ACHN (cell line): ENCODE measurements around the gene AOPEP.

ENCODE experiments used
- DNase-seq: peaks from one replicate; pipeline ENCODE4 v3.0.0-alpha.2; 2015
- in situ Hi-C: cut with HindIII; loops from 2 replicates; pipeline ENCODE4 v1.10.0; 2017; ENCODE audit warnings: low sequenced_read_pairs, low pct_ligation_motif_present, low pct_unique_long_range_greater_than_20kb

AOPEP gene

GRCh38 chr9:94782355-94783101 is 56.0 kb downstream of the AOPEP start:
- DNase-seq: no peak
- in situ Hi-C loops: no loop called here

- in situ Hi-C loops: no loop called here
- peak; percentile 83 for DNase-seq
These were observed 56.7 kb downstream of the AOPEP start for GRCh38 chr9:94783102-94783682.

- in situ Hi-C loops: no loop called here
- no peak for DNase-seq
These were observed 57.4 kb downstream of the AOPEP start for GRCh38 chr9:94783928-94784327.

- in situ Hi-C loops: no loop called here
- DNase-seq: no peak
These were observed 59.0 kb downstream of the AOPEP start for GRCh38 chr9:94785215-94786169.

- in situ Hi-C loops: no loop called here
These were observed 60.1 kb downstream of the AOPEP start for GRCh38 chr9:94786586-94786985.

GRCh38 chr9:94787266-94787665 is 60.8 kb downstream of the AOPEP start:
- DNase-seq: no peak
- in situ Hi-C loops: no loop called here

More at GRCh38 chr9:94786586-94786985, 60.1 kb downstream of the AOPEP start:
- no peak for DNase-seq

- no peak for DNase-seq
- in situ Hi-C loops: no loop called here
These were observed 62.1 kb downstream of the AOPEP start for GRCh38 chr9:94788570-94789105.

- in situ Hi-C loops: no loop called here
- DNase-seq: no peak
These were observed 64.9 kb downstream of the AOPEP start for GRCh38 chr9:94791435-94791834.

- no peak for DNase-seq
- in situ Hi-C loops: no loop called here
These were observed 66.0 kb downstream of the AOPEP start for GRCh38 chr9:94792511-94792910.

- in situ Hi-C loops: no loop called here
These were observed 68.1 kb downstream of the AOPEP start for GRCh38 chr9:94794476-94795167.

GRCh38 chr9:94796687-94797086 is 70.2 kb downstream of the AOPEP start:
- DNase-seq: no peak

More at GRCh38 chr9:94794476-94795167, 68.1 kb downstream of the AOPEP start:
- no peak for DNase-seq

GRCh38 chr9:94798201-94798600 is 71.7 kb downstream of the AOPEP start:
- no peak for DNase-seq
- in situ Hi-C loops: no loop called here

More at GRCh38 chr9:94796687-94797086, 70.2 kb downstream of the AOPEP start:
- in situ Hi-C loops: no loop called here

GRCh38 chr9:94798708-94799107 is 72.2 kb downstream of the AOPEP start:
- no peak for DNase-seq
- in situ Hi-C loops: no loop called here

GRCh38 chr9:94799578-94800264 is 73.2 kb downstream of the AOPEP start:
- in situ Hi-C loops: no loop called here
- DNase-seq: peak; percentile 69

- in situ Hi-C loops: no loop called here
- no peak for DNase-seq
These were observed 74.1 kb downstream of the AOPEP start for GRCh38 chr9:94800424-94801117.

- in situ Hi-C loops: no loop called here
- no peak for DNase-seq
These were observed 74.7 kb downstream of the AOPEP start for GRCh38 chr9:94801234-94801633.

GRCh38 chr9:94801681-94802080 is 75.2 kb downstream of the AOPEP start:
- in situ Hi-C loops: no loop called here
- no peak for DNase-seq
